Parathyroid adenoma (tissue), 2 donors: ENCODE measurements around the gene INO80E.

Source experiments
- H2AFZ ChIP-seq: fragments of 300-600 bp; sonication (generic); one replicate; pipeline ENCODE4 v1.7.0; 2017; ENCODE audit warnings: antibody characterized with exemption, mild to moderate bottlenecking
- H3K27ac ChIP-seq: fragments of 300-600 bp; sonication (generic); one replicate; pipeline ENCODE4 v1.7.0; 2017
- H3K27me3 ChIP-seq: fragments of 300-600 bp; sonication (generic); one replicate; pipeline ENCODE4 v1.7.0; 2017; ENCODE audit warnings: low read length; ENCODE audit not compliant: control insufficient read depth, insufficient read depth
- H3K36me3 ChIP-seq: fragments of 300-600 bp; sonication (generic); one replicate; pipeline ENCODE4 v1.7.0; 2017; ENCODE audit warnings: low read length; ENCODE audit not compliant: control insufficient read depth, insufficient read depth
- H3K4me1 ChIP-seq: fragments of 300-600 bp; sonication (generic); one replicate; pipeline ENCODE4 v1.7.0; 2017; ENCODE audit warnings: control low read depth
- H3K4me2 ChIP-seq: fragments of 300-600 bp; sonication (generic); one replicate; pipeline ENCODE4 v1.7.0; 2017; ENCODE audit warnings: low read length
- H3K4me3 ChIP-seq: fragments of 300-600 bp; sonication (generic); one replicate; pipeline ENCODE4 v1.7.0; 2017; ENCODE audit warnings: low read depth, low read length
- H3K79me2 ChIP-seq: fragments of 300-600 bp; sonication (generic); one replicate; pipeline ENCODE4 v1.7.0; 2017; ENCODE audit warnings: control low read depth
- H3K9ac ChIP-seq: fragments of 300-600 bp; sonication (generic); one replicate; pipeline ENCODE4 v1.7.0; 2017; ENCODE audit warnings: mild to moderate bottlenecking
- H3K9me3 ChIP-seq: fragments of 300-600 bp; sonication (generic); one replicate; pipeline ENCODE4 v1.7.0; 2017; ENCODE audit warnings: low read length; ENCODE audit not compliant: control insufficient read depth
- TF ChIP-seq, protein P1 (sequence below): fragments of 300-600 bp; sonication (generic); IDR thresholded peaks from one replicate; pipeline ENCODE4 v1.7.0; 2017; ENCODE audit warnings: antibody characterized with exemption, mild to moderate bottlenecking
- donor health status: primary hyperparathyroidism.

Gene INO80E

DNA sequence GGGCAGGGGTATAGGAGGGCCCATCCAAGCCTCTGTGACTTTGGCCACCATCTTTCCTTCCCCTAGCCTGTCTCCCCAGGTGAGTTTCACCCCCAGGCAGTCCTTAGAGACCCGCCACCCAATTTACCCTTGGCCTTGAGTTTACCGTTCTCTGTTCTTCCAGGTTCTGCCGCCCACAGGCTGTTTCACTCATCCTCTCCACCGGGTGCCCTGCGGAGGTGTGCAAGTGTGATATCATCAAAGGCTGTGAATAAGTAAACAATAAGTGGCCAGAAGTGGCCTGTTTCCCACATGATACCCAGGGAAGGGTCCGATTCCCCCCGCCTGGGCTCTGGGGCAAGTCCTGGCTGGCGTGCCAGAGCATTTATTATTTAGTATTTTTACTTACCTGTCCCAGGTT is 50.1 kb downstream of the INO80E start:
- Histone ChIP-seq H3K4me3 (no peak overlapping the region), H3K4me2 (no peak overlapping the region), H3K9ac (no peak overlapping the region), H3K4me1 (no peaks in the 10 kb centered on the region), H3K9me3 (no peaks in the 10 kb centered on the region), H2AFZ (no peak overlapping the region), H3K27me3 (no peaks in the 10 kb centered on the region), H3K79me2 (no peaks in the 10 kb centered on the region), H3K36me3 (no peaks in the 10 kb centered on the region), H3K27ac (no peak overlapping the region)
- TF ChIP-seq, protein P1, sequence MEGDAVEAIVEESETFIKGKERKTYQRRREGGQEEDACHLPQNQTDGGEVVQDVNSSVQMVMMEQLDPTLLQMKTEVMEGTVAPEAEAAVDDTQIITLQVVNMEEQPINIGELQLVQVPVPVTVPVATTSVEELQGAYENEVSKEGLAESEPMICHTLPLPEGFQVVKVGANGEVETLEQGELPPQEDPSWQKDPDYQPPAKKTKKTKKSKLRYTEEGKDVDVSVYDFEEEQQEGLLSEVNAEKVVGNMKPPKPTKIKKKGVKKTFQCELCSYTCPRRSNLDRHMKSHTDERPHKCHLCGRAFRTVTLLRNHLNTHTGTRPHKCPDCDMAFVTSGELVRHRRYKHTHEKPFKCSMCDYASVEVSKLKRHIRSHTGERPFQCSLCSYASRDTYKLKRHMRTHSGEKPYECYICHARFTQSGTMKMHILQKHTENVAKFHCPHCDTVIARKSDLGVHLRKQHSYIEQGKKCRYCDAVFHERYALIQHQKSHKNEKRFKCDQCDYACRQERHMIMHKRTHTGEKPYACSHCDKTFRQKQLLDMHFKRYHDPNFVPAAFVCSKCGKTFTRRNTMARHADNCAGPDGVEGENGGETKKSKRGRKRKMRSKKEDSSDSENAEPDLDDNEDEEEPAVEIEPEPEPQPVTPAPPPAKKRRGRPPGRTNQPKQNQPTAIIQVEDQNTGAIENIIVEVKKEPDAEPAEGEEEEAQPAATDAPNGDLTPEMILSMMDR = no peak

- TF ChIP-seq, protein P1 = no peak
- Histone ChIP-seq H3K36me3 (no peaks in the 10 kb centered on the region), H3K4me2 (no peak overlapping the region), H3K9ac (no peak overlapping the region), H3K79me2 (no peaks in the 10 kb centered on the region), H3K4me3 (no peak overlapping the region), H3K27me3 (no peaks in the 10 kb centered on the region), H3K27ac (no peak overlapping the region), H2AFZ (no peak overlapping the region), H3K4me1 (no peaks in the 10 kb centered on the region), H3K9me3 (no peaks in the 10 kb centered on the region)
Measured at GRCh38 chr16:30046588-30046987, 50.5 kb downstream of the INO80E start.

DNA sequence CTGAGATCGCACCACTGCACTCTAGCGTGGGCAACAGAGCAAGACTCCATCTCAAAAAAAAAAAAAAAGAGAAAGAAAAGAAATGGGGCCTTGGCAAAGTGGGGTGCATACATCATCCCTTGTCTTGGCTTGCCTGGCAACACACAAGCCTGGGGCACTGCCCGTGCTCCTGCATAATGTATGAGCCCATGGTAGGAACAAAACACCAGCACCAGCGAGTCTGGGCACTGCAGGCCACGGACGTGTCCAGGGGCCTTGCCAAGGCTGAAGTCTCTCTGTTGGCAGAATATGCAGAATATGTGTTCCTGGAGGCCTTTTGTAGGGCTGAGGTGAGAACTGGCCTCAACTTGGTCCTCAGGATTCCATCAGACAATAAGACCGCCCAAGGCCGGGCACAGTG is 53.8 kb downstream of the INO80E start:
- TF ChIP-seq, protein P1 = no peak
- no peak overlapping the region for H3K4me3 ChIP-seq
- no peaks in the 10 kb centered on the region for H3K9me3 ChIP-seq
- H3K4me1 ChIP-seq = peaks cover 8% of the 10 kb centered on the region
- no peak overlapping the region for H2AFZ ChIP-seq
- H3K4me2 ChIP-seq = no peak overlapping the region
- H3K27ac ChIP-seq = no peak overlapping the region
- no peaks in the 10 kb centered on the region for H3K27me3 ChIP-seq
- no peaks in the 10 kb centered on the region for H3K36me3 ChIP-seq
- H3K79me2 ChIP-seq = no peaks in the 10 kb centered on the region
- no peak overlapping the region for H3K9ac ChIP-seq

DNA sequence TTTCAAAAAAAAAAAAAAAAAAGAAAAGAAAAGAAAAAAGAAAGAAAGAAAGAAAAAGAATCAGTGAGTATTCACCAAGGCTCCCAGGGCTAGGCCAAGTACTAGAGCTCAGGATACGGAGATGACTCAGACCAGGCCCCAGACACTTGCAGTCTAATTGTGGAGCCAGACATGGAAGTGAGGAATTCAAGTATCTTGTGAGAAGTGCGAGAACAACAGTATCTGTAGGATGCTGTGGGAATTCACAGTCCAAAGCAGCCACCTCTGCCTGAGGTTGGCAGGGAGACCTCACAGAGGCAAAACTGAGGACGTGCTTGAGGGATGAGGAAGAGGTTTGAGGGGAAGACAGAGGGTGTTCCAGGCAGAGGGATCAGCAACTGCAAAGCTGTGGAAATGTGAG is 55.5 kb downstream of the INO80E start:
- Histone ChIP-seq H2AFZ (no peak overlapping the region), H3K27ac (no peak overlapping the region), H3K4me1 (peaks cover 15% of the 10 kb centered on the region), H3K9me3 (no peaks in the 10 kb centered on the region), H3K27me3 (no peaks in the 10 kb centered on the region), H3K79me2 (no peaks in the 10 kb centered on the region), H3K36me3 (no peaks in the 10 kb centered on the region), H3K4me3 (no peak overlapping the region), H3K4me2 (no peak overlapping the region), H3K9ac (no peak overlapping the region)
- TF ChIP-seq, protein P1 = no peak

- peak overlapping the region; percentile 92 for H2AFZ ChIP-seq
- no peaks in the 10 kb centered on the region for H3K36me3 ChIP-seq
- peak overlapping the region; percentile 100 for H3K4me2 ChIP-seq
- peaks cover 15% of the 10 kb centered on the region for H3K4me1 ChIP-seq
- peak overlapping the region; percentile 40 for H3K9ac ChIP-seq
- no peaks in the 10 kb centered on the region for H3K9me3 ChIP-seq
- TF ChIP-seq, protein P1 = no peak
- H3K27me3 ChIP-seq = no peaks in the 10 kb centered on the region
- H3K27ac ChIP-seq = peak overlapping the region; percentile 39
- H3K79me2 ChIP-seq = no peaks in the 10 kb centered on the region
- peak overlapping the region; percentile 77 for H3K4me3 ChIP-seq
Measured at GRCh38 chr16:30052671-30053372, 56.8 kb downstream of the INO80E start.
